Thyroid gland (tissue), 4 donors: ENCODE results near the gene PIGP. TPM values are rescaled to one million over a fixed set of nuclear protein-coding genes. Genes with fewer than 3 reads are reported as not detected.

Experiments
- DNase-seq, 2 donors: peaks; one replicate each; pipeline ENCODE4 v3.0.0-alpha.2; 2019
- H3K27ac ChIP-seq, 3 donors: fragments of 200-600 bp; sonication (generic); 1 replicate in 2 of 3; 2 replicates in 1 of 3; pipeline ENCODE4 v1.5.1; 2016 to 2019; ENCODE audit warnings: mild to moderate bottlenecking in 1 of 3, moderate library complexity in 1 of 3
- H3K27me3 ChIP-seq: fragments of 200-600 bp; sonication (generic); one replicate; pipeline ENCODE4 v1.5.1; 2019
- H3K36me3 ChIP-seq, 2 donors: fragments of 200-600 bp; sonication (generic); one replicate each; pipeline ENCODE4 v1.5.1; 2016 to 2019
- H3K4me1 ChIP-seq, 2 donors: fragments of 200-600 bp; sonication (generic); one replicate each; pipeline ENCODE4 v1.5.1; 2017 to 2019
- H3K4me3 ChIP-seq, 3 donors: fragments of 200-600 bp; sonication (generic); replicated peaks in 1 of 3; 1 replicate in 2 of 3; 2 replicates in 1 of 3; pipeline ENCODE4 v1.5.1; 2016; ENCODE audit warnings: mild to moderate bottlenecking in 1 of 3
- H3K9me3 ChIP-seq: fragments of 200-600 bp; sonication (generic); one replicate; pipeline ENCODE4 v1.5.1; 2017
- POLR2A ChIP-seq, 2 donors: fragments of 450-650 bp; IDR thresholded peaks; one replicate each; pipeline ENCODE4 v1.6.1; 2017; ENCODE audit warnings: antibody characterized with exemption in 2 of 2, mild to moderate bottlenecking in 2 of 2, moderate library complexity in 1 of 2
- WGBS, 2 donors: methylation state at CpG; one replicate each; pipeline ENCODE4 v1.1.5; 2017; 5-methylcytosine and 5-hydroxymethylcytosine counted together
- intact Hi-C: fragments of 100-400 bp; cut with DNase I; formaldehyde crosslinking; loops from one replicate; pipeline ENCODE4 v1.15.1; 2023
- total RNA-seq, 4 donors: library from RNA; depleted of rRNA; stranded (reverse); fragments of >200 nt; gene quantifications; one replicate each; pipeline ENCODE4 v1.2.3, GENCODE V29; 2016
- TF ChIP-seq, protein P1 (sequence below), 6 experiments: fragments of 200-600 bp in 3 of 6; fragments of 450-650 bp in 3 of 6; sonication (generic) in 3 of 6; IDR thresholded peaks; one replicate each; pipeline ENCODE4 v1.5.1; 2016 to 2019; ENCODE audit warnings: antibody characterized with exemption in 6 of 6, mild to moderate bottlenecking in 2 of 6, inconsistent platforms in 1 of 6, moderate library complexity in 1 of 6

The PIGP gene
- total RNA-seq, 4 donors from 2014 or later: 14.7 to 27.0 (median 23.3) TPM

- 77 to 81% methylated on average over 6 of the region's 6 CpGs for WGBS, 2 donors
- H3K4me3 ChIP-seq: no peak overlapping the region
- H3K27me3 ChIP-seq: no peaks in the 10 kb centered on the region
- no peak for DNase-seq
- no peak for TF ChIP-seq POLR2A (IDR thresholded peaks at IDR 0.05)
- TF ChIP-seq, protein P1, sequence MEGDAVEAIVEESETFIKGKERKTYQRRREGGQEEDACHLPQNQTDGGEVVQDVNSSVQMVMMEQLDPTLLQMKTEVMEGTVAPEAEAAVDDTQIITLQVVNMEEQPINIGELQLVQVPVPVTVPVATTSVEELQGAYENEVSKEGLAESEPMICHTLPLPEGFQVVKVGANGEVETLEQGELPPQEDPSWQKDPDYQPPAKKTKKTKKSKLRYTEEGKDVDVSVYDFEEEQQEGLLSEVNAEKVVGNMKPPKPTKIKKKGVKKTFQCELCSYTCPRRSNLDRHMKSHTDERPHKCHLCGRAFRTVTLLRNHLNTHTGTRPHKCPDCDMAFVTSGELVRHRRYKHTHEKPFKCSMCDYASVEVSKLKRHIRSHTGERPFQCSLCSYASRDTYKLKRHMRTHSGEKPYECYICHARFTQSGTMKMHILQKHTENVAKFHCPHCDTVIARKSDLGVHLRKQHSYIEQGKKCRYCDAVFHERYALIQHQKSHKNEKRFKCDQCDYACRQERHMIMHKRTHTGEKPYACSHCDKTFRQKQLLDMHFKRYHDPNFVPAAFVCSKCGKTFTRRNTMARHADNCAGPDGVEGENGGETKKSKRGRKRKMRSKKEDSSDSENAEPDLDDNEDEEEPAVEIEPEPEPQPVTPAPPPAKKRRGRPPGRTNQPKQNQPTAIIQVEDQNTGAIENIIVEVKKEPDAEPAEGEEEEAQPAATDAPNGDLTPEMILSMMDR (IDR thresholded peaks at IDR 0.05): no peak
- no peak overlapping the region for H3K27ac ChIP-seq
- H3K36me3 ChIP-seq: no peaks in the 10 kb centered on the region
- H3K9me3 ChIP-seq: no peaks in the 10 kb centered on the region
- intact Hi-C loops: no loop called here
- H3K4me1 ChIP-seq: no peaks in the 10 kb centered on the region
Measured at GRCh38 chr21:37045556-37045955, 27.3 kb downstream of the PIGP start.

GRCh38 chr21:37045149-37045548 lies 27.7 kb downstream of the PIGP start:
- H3K27me3 ChIP-seq: no peaks in the 10 kb centered on the region
- no peak overlapping the region for H3K27ac ChIP-seq
- no peak overlapping the region for H3K4me3 ChIP-seq
- no peaks in the 10 kb centered on the region for H3K9me3 ChIP-seq
- H3K4me1 ChIP-seq: no peaks in the 10 kb centered on the region
- DNase-seq: no peak
- 77 to 88% methylated on average over 6 of the region's 6 CpGs for WGBS, 2 donors
- H3K36me3 ChIP-seq: no peaks in the 10 kb centered on the region
- no peak for TF ChIP-seq POLR2A (IDR thresholded peaks at IDR 0.05)
- TF ChIP-seq, protein P1 (IDR thresholded peaks at IDR 0.05): no peak
- intact Hi-C loops: no loop called here

- Histone ChIP-seq H3K9me3 (no peaks in the 10 kb centered on the region), H3K4me3 (no peak overlapping the region), H3K4me1 (no peaks in the 10 kb centered on the region), H3K27ac (no peak overlapping the region), H3K27me3 (no peaks in the 10 kb centered on the region), H3K36me3 (no peaks in the 10 kb centered on the region)
- intact Hi-C loops: no loop called here
- DNase-seq: no peak
- TF ChIP-seq POLR2A (IDR thresholded peaks at IDR 0.05): no peak
- TF ChIP-seq, protein P1 (IDR thresholded peaks at IDR 0.05): no peak
- WGBS, 2 donors: 98 to 99% methylated on average over 3 of the region's 3 CpGs
Measured at GRCh38 chr21:37044643-37045042, 28.2 kb downstream of the PIGP start.

- Histone ChIP-seq H3K27ac (no peak overlapping the region), H3K36me3 (no peaks in the 10 kb centered on the region), H3K27me3 (no peaks in the 10 kb centered on the region), H3K9me3 (no peaks in the 10 kb centered on the region), H3K4me1 (no peaks in the 10 kb centered on the region), H3K4me3 (no peak overlapping the region)
- intact Hi-C loops: no loop called here
- WGBS, 2 donors: 86 to 92% methylated on average over 6 of the region's 6 CpGs
- DNase-seq: no peak
- TF ChIP-seq POLR2A (IDR thresholded peaks at IDR 0.05): no peak
- TF ChIP-seq, protein P1 (IDR thresholded peaks at IDR 0.05): no peak
Measured at GRCh38 chr21:37043818-37044217, 29.1 kb downstream of the PIGP start.

- Histone ChIP-seq H3K27ac (no peak overlapping the region), H3K4me3 (no peak overlapping the region), H3K27me3 (no peaks in the 10 kb centered on the region), H3K9me3 (no peaks in the 10 kb centered on the region), H3K4me1 (no peaks in the 10 kb centered on the region), H3K36me3 (no peaks in the 10 kb centered on the region)
- DNase-seq: no peak
- TF ChIP-seq, protein P1 (IDR thresholded peaks at IDR 0.05): no peak
- no peak for TF ChIP-seq POLR2A (IDR thresholded peaks at IDR 0.05)
- intact Hi-C loops: no loop called here
- WGBS, 2 donors: 92 to 100% methylated on average over 4 of the region's 4 CpGs
Measured at GRCh38 chr21:37041706-37042271, 31.1 kb downstream of the PIGP start.
